ENCODE measurements around the gene SYNGR2.

SYNGR2 gene

GRCh38 chr17:78168242-78168902, at the start of gene SYNGR2 (continued):
- TF ChIP-seq CTCF (tag by site-specific recombination; IDR thresholded peaks at IDR 0.05) (0 out of 2 replicates have a peak, but pooled peaks have one; percentile 17), ZNF677 (tag by site-specific recombination; IDR thresholded peaks at IDR 0.05) (no peak), INSM2 (tag by site-specific recombination; IDR thresholded peaks at IDR 0.05) (0 out of 2 replicates have a peak, but pooled peaks have one; percentile 24), SP3 (tag by site-specific recombination; IDR thresholded peaks at IDR 0.05) (peak; percentile 86), AEBP2 (tag by site-specific recombination; IDR thresholded peaks at IDR 0.05; ENCODE audit: borderline replicate concordance) (no peak), ZNF362 (tag by site-specific recombination; IDR thresholded peaks at IDR 0.05) (no peak), ZNF791 (tag by site-specific recombination; IDR thresholded peaks at IDR 0.05) (no peak), ZNF398 (tag by site-specific recombination; IDR thresholded peaks at IDR 0.05) (peak; percentile 67), PBX3 (CRISPR knock-in tag; IDR thresholded peaks at IDR 0.05) (no peak; the same call in 1 of the 2 replicates), ZFHX2 (tag by site-specific recombination; conservative IDR thresholded peaks at IDR 0.05) (peak; percentile 30), ZBTB20 (tag by site-specific recombination; IDR thresholded peaks at IDR 0.05) (0 out of 2 replicates have a peak, but pooled peaks have one; percentile 6), ZNF518A (tag by site-specific recombination; conservative IDR thresholded peaks at IDR 0.05; ENCODE audit: low read depth) (no peak), ZNF274 (IDR thresholded peaks at IDR 0.05; ENCODE audit: low read length) (no peak), ZNF274 (tag by site-specific recombination; IDR thresholded peaks at IDR 0.05; ENCODE audit: borderline replicate concordance) (no peak), ZNF248 (tag by site-specific recombination; IDR thresholded peaks at IDR 0.05) (no peak), ZNF621 (tag by site-specific recombination; IDR thresholded peaks at IDR 0.05) (no peak), ZNF76 (tag by site-specific recombination; IDR thresholded peaks at IDR 0.05; ENCODE audit: borderline replicate concordance, low read depth) (no peak), KLF7 (tag by site-specific recombination; IDR thresholded peaks at IDR 0.05; ENCODE audit: borderline replicate concordance) (peak; percentile 69; the same call in 1 of the 2 replicates), ZNF426 (tag by site-specific recombination; IDR thresholded peaks at IDR 0.05) (no peak), ZBTB17 (tag by site-specific recombination; IDR thresholded peaks at IDR 0.05) (no peak)

Measured in HEK293 (cell line).